Stimulated activated naive CD4-positive, alpha-beta T cell treated with Interleukin-2 at 50 U/mL for 16 hours (primary cell): ENCODE data around the gene SCARB1.
A peak's percentile ranks its signal among the peaks of the same experiment; 100 is the strongest.

ENCODE experiments used
- DNase-seq: peaks from one replicate; lab custom pipeline; 2025; lab: John Stamatoyannopoulos, UW

Gene SCARB1

DNA sequence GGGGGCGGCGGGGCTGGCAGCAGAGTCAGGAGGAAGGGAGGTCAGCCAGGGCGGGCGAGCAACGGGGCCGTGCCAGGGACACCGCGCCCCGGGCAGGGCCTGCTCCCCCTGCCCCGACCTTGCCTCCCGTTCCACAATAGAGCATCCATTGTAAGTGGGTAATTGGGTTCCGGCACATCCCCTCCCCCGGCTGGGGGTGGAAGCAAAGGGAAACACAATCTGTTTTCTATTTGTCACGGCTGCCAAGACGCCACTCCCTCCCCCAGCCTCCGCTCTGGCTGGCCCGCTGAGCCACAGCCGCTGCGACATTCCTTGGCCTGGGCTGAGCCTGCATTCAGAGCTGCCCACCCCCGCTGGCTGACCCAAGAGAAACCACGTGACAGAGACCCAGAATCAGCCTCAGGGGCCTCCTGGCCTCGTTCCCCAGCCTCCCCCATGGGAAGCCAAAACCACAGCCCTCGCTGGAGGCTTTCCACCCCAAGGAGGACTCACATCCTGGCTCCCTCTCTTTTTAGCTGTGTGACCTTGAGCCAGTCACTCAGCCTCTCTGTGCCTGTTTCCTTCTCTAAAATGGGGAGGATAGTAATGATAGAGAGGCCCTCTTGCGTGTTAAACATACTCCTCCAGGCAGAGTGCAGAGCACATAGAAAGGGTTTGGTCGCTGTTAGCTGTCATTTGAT, 117.6 kb downstream of the SCARB1 start:
- peak; percentile 25 for DNase-seq

GRCh38 chr12:124745465-124745890, 118.2 kb downstream of the SCARB1 start:
- no peak for DNase-seq

GRCh38 chr12:124744659-124745464, 118.8 kb downstream of the SCARB1 start:
- no peak for DNase-seq

- no peak for DNase-seq
Observed at GRCh38 chr12:124744273-124744640, 119.4 kb downstream of the SCARB1 start.

DNA sequence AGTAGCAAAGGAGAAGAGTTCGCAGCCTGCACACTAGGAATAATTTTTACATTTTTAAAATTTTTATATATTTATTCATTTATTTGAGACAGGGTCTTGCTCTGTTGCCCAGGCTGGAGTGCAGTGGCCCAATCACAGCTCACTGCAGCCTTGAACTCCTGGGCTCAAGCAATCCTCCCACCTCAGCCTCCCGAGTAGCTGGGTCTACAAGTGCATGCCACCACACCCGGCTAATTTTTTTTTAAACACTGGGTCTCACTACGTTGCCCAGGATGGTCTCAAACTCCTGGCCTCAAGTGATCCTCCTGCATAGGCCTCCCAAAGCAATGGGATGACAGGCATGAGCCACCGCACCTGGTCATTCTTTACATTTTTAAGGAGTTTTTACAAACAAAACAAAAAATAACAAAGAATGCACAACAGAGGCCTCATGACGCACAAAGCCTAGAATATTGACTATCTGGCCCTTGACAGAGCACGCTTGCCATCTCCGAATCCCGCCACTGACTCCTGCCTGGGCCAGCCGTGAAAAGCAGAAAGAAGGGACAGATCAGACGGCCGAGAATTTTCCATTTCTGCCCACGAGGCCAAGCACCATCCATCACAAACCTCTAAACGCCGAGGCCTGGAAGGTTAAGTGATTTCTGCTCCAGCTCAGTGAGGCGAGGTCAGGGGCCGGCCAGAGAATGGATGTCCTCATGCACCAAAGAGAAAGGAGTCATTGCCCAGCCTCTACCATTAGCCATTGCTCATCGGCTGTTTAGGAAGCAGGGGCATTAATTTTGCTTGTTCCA, 120.0 kb downstream of the SCARB1 start:
- no peak for DNase-seq

DNA sequence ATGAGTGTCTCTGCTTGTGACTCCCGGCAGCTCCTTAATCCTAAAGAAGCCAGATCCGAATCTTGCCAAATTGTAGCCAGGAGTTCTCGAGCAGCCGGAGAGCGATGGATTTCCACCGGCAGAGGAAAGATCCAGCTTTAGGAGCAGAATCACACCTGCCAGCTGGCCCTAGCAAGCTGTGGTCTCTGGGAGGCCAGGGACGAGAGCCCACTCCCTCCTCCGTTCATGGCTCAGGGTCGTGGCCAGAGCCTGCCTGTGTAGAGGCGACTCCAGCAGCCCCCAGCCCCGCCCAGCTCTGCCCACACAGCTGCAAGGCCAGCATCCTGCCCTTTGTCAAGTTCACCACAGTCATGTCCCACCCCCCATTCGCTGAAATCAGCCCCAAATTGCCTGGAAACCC, 121.0 kb downstream of the SCARB1 start:
- no peak for DNase-seq

- no peak for DNase-seq
Observed at GRCh38 chr12:124742111-124742510, 121.6 kb downstream of the SCARB1 start.

DNA sequence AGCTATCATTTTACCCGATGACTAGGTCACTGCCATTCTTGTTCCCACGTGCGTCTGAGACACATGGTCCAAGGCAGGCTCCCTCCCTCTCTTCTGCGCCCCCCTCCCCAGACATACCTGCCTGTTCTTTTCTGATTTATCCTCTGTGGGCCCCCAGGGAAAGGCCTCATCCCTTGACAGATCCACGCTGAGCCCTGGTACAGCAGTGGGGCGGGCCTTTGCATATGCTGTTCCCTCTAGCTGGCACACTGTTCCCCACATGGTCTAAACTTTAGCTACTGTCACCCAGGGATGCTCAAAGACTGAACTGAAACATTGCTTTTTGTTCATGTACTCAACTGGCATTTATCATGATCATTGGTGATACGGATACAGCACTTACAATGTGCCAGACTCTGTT, 122.5 kb downstream of the SCARB1 start:
- no peak for DNase-seq

- DNase-seq = no peak
Observed at GRCh38 chr12:124740691-124741137, 123.0 kb downstream of the SCARB1 start.

DNA sequence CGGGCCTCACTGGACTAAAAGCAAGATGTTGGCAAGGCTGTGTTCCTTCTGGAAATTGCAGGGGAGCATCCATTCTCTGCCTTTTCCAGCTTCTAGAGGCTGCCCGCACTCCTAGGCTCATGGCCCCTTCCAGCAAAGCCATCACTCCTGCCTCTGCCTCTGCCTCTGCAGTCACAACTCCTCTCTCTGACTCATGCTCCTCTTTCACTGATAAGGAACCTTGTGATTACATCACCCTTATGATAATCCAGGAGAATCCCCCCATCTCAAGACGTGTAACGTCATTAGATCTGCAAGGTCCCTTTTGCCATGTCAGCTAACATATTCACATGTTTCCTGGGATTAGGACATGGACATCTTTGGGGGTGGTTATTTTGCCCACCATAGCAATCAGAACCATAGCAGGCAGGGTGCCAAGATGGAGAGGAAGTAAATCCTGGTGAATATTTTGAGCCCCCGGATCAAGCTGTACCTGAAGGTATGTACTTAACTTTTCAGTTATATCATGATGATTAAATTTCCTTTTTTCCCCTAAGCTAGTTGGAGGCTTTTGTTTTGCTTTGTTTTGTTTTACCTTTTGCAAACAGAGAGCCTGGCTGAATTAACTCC, 123.6 kb downstream of the SCARB1 start:
- DNase-seq = no peak

GRCh38 chr12:124738636-124739467, 124.8 kb downstream of the SCARB1 start:
- DNase-seq = no peak

- DNase-seq = no peak
Observed at GRCh38 chr12:124737772-124738635, 125.7 kb downstream of the SCARB1 start.

- no peak for DNase-seq
Observed at GRCh38 chr12:124737040-124737419, 126.6 kb downstream of the SCARB1 start.

DNA sequence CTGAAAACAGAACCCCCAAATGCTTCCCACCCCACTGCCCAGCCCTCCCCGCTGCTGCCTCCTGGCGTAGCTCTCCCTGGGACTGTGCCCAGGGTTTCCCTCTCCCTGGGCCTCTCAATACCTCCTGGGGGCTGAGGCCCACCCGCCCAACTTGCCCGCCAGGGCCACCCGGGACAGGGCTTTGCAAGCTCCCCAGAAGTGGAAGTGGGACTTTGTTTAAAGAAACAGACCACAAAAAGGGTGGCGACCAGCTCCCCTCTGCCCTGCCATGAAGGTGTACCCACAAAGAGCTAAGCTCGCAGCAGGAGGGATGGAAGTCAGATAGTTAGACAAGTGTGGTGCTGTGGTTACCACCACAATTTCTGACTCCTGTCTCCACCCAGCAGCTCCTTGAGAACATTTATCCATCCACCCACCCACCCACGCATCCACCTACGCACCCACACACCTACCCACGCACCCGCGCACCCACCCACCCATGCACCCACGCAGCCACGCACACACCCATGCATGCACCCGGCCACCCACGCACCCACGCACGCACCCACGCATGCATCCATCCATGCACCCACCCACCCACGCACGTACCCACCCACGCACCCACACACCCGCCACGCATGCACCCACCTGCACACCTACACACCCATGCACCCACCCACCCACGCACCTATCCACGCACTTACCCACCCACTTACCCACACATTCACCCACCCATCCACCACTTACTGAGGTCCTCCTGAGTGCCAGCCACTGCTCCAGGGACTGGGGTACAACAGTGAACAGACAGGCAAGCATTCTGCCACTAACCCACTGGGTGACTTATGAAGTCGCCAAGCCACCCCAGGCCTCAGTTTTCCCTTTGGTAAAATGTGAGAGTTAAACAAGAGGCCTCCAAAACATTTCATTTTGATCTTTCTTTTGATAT, 127.3 kb downstream of the SCARB1 start:
- no peak for DNase-seq

DNA sequence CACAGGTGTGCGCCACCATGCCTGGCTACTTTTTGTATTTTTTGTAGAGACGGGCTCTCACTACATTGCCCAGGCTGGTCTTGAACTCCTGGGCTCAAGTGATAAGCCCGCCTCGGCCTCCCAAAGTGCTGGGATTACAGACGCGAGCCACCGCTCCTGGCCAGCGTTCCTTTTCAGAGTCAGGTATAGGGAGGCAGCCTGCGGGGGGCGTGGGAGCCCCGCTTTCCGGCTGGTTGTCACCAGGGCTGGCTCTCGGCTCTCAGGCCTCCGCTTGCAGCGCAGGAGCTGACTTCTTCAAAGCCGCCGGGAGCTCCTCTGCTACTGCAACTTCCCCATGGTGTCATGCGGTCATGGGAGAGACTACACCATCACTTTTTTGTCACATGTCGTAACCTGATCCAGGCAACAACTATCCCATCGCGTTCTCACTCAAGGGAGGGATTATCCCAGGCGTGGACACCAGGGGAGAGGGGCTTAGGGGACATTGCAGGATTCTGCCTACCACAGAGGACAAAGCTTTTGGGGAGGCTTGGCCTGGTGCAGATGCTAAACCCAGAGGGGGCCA, 129.4 kb downstream of the SCARB1 start:
- no peak for DNase-seq

GRCh38 chr12:124733086-124733485, 130.6 kb downstream of the SCARB1 start:
- DNase-seq = no peak

GRCh38 chr12:124732275-124733075, 131.2 kb downstream of the SCARB1 start:
- DNase-seq = no peak

DNA sequence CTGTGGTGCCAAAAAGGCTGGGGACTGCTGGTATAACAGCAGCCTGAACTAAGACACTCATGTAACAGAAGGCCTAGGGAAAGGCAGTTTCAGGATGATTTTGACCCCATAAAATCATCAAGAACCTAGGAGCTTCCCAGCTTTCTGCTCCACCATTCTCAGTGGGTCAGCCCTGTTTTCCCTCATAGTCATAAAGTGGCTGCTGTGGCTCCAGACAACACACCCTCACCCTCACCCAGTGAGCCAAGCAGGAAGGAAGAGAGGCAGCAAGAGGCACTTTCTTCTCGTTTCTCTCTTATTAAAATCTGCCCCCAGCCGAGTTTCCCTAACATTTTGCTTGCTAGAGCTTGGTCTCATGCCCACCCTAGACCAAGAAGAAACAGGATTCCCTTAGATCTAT, 131.8 kb downstream of the SCARB1 start:
- DNase-seq = no peak
